Spleen (tissue), 7 donors: Measurements from ENCODE around the gene KIFC3.

Source experiments
- CTCF ChIP-seq, 11 experiments: fragments of 200-600 bp in 7 of 11; fragments of 450-650 bp in 4 of 11; sonication (generic) in 4 of 11; IDR thresholded peaks in 8 of 11; conservative IDR thresholded peaks in 3 of 11; 1 replicate in 7 of 11; 2 replicates in 4 of 11; pipeline versions ENCODE4 v1.4.0 to v1.8.0; 2016 to 2021; ENCODE audit warnings: antibody characterized with exemption in 11 of 11, inconsistent platforms in 4 of 11, mild to moderate bottlenecking in 1 of 11
- POLR2A ChIP-seq, 3 donors: fragments of 450-650 bp; IDR thresholded peaks; one replicate each; pipeline ENCODE4 v1.5.1; 2017; ENCODE audit warnings: antibody characterized with exemption in 3 of 3, mild to moderate bottlenecking in 1 of 3
- POLR2AphosphoS5 ChIP-seq, 3 donors: sonication (generic); formaldehyde crosslinking; IDR thresholded peaks; one replicate each; pipeline ENCODE4 v1.5.1; 2017; ENCODE audit warnings: antibody characterized with exemption in 3 of 3
- donor health status: DM: no; HTN: no; CAD: no; lungs with moderate emphysema.
- donor health status: DM: no; HTN: no; CAD: no.
- donor health status: DM: no; HTN: no; CAD: no.

GRCh38 chr16:57846078-57846697, 43.9 kb upstream of the KIFC3 start:
- no peak for TF ChIP-seq POLR2A (IDR thresholded peaks at IDR 0.05)
- no peak for TF ChIP-seq POLR2AphosphoS5 (IDR thresholded peaks at IDR 0.05)
- no peak for TF ChIP-seq CTCF (IDR thresholded peaks at IDR 0.05 in 8 of 11, conservative IDR thresholded peaks at IDR 0.05 in 3 of 11)
